ENCODE data around the gene CCDC91. TPM values are rescaled to one million over a fixed set of nuclear protein-coding genes. Genes with fewer than 3 reads are reported as not detected.

Gene CCDC91
- total and polyA plus RNA-seq, 2 donors from 2014 or later, result 17.5 to 35.7 TPM

- Histone ChIP-seq H3K4me1 (ENCODE audit: control insufficient read depth in 2 of 3, insufficient read depth in 2 of 3, low read depth in 1 of 3, low read length in 3 of 3) (no peaks in the 10 kb centered on the region), H3K27me3 (ENCODE audit: control insufficient read depth, insufficient read depth, low read length) (no peaks in the 10 kb centered on the region), H3K9me3 (ENCODE audit: control insufficient read depth in 2 of 3, insufficient read depth in 1 of 3, low read length in 3 of 3) (no peaks in the 10 kb centered on the region), H3K9ac (ENCODE audit: low read length in 3 of 3) (no peak overlapping the region), H3K36me3 (ENCODE audit: control insufficient read depth in 2 of 3, insufficient read depth in 3 of 3, low read length in 3 of 3) (no peaks in the 10 kb centered on the region), H3K4me3 (ENCODE audit: low read length in 3 of 3) (no peak overlapping the region), H3K27ac (ENCODE audit: low read depth in 2 of 2, low read length in 2 of 2) (no peak overlapping the region)
- no peak for DNase-seq
- intact Hi-C loops (cut with DNase I), result no loop called here
- no peak for FAIRE-seq
- TF ChIP-seq CTCF (IDR thresholded peaks at IDR 0.05; ENCODE audit: borderline replicate concordance, extremely low read depth, insufficient read depth), result no peak
These were observed 112.9 kb downstream of the CCDC91 start for GRCh38 chr12:28303192-28303591.

GRCh38 chr12:28306535-28306934 lies 116.3 kb downstream of the CCDC91 start:
- Histone ChIP-seq H3K27me3 (ENCODE audit: control insufficient read depth, insufficient read depth, low read length) (no peaks in the 10 kb centered on the region), H3K36me3 (ENCODE audit: control insufficient read depth in 2 of 3, insufficient read depth in 3 of 3, low read length in 3 of 3) (peaks cover 0 to 2% (median 0%) of the 10 kb centered on the region in 3 donors), H3K4me3 (ENCODE audit: low read length in 3 of 3) (no peak overlapping the region), H3K9me3 (ENCODE audit: control insufficient read depth in 2 of 3, insufficient read depth in 1 of 3, low read length in 3 of 3) (no peaks in the 10 kb centered on the region), H3K27ac (ENCODE audit: low read depth in 2 of 2, low read length in 2 of 2) (no peak overlapping the region), H3K4me1 (ENCODE audit: control insufficient read depth in 2 of 3, insufficient read depth in 2 of 3, low read depth in 1 of 3, low read length in 3 of 3) (no peaks in the 10 kb centered on the region), H3K9ac (ENCODE audit: low read length in 3 of 3) (no peak overlapping the region)
- FAIRE-seq (no peak), DNase-seq (no peak)
- intact Hi-C loops (cut with DNase I), result no loop called here
- no peak for TF ChIP-seq CTCF (IDR thresholded peaks at IDR 0.05; ENCODE audit: borderline replicate concordance, extremely low read depth, insufficient read depth)

DNA sequence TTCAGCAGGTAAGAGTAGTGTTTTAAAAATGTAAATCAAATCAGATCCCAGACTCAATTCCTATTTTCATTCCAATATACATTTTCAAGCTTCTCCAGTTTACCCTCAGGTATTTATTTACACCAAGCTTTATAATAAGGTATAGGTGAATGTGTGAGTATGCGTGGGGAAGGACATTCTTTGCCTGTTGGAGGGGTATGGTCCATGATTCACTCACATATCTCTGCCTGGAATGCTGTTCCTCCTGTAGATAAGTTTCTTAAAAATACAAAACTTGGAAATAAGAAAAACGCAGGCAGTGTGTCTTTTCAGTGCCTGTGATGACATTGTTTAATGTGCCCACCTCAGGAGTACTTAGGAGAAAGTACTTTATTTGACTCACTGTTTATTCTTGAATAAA lies 118.6 kb downstream of the CCDC91 start:
- no peak for FAIRE-seq
- no peak overlapping the region for H3K9ac ChIP-seq (ENCODE audit: low read length in 3 of 3)

More for the DNA sequence above, 118.6 kb downstream of the CCDC91 start:
- no peak for TF ChIP-seq CTCF (IDR thresholded peaks at IDR 0.05; ENCODE audit: borderline replicate concordance, extremely low read depth, insufficient read depth)
- Histone ChIP-seq H3K9me3 (ENCODE audit: control insufficient read depth in 2 of 3, insufficient read depth in 1 of 3, low read length in 3 of 3) (no peaks in the 10 kb centered on the region), H3K4me3 (ENCODE audit: low read length in 3 of 3) (no peak overlapping the region), H3K36me3 (ENCODE audit: control insufficient read depth in 2 of 3, insufficient read depth in 3 of 3, low read length in 3 of 3) (peaks cover 0 to 2% (median 0%) of the 10 kb centered on the region in 3 donors), H3K27me3 (ENCODE audit: control insufficient read depth, insufficient read depth, low read length) (no peaks in the 10 kb centered on the region), H3K27ac (ENCODE audit: low read depth in 2 of 2, low read length in 2 of 2) (no peak overlapping the region), H3K4me1 (ENCODE audit: control insufficient read depth in 2 of 3, insufficient read depth in 2 of 3, low read depth in 1 of 3, low read length in 3 of 3) (no peaks in the 10 kb centered on the region)
- DNase-seq, result no peak
- intact Hi-C loops (cut with DNase I), result no loop called here

All from kidney (tissue), 14 donors.